Measurements from ENCODE around the gene EPHB2. TPM values are rescaled to one million over a fixed set of nuclear protein-coding genes. Genes with fewer than 3 reads are reported as not detected.
A peak's percentile ranks its signal among the peaks of the same experiment; 100 is the strongest.

EPHB2 gene
- total RNA-seq, 1 donor from 2014 or later: 130 TPM

- peaks cover 3% of the 10 kb centered on the region for H3K36me3 Mint-ChIP-seq
- no peak overlapping the region for H3K4me3 Mint-ChIP-seq
- DNase-seq (ENCODE audit: low spot score in 2 of 2, unreplicated experiment in 2 of 2): no peak
- no peak overlapping the region for H3K27ac Mint-ChIP-seq
- TF ChIP-seq CTCF (IDR thresholded peaks at IDR 0.05; ENCODE audit: unreplicated experiment): no peak
- no peaks in the 10 kb centered on the region for H3K9me3 Mint-ChIP-seq
- H3K4me1 Mint-ChIP-seq: peaks cover 22% of the 10 kb centered on the region
- H3K27me3 Mint-ChIP-seq (ENCODE audit: low read depth): no peaks in the 10 kb centered on the region
These were observed 105.6 kb downstream of the EPHB2 start for GRCh38 chr1:22816067-22816775.

DNA sequence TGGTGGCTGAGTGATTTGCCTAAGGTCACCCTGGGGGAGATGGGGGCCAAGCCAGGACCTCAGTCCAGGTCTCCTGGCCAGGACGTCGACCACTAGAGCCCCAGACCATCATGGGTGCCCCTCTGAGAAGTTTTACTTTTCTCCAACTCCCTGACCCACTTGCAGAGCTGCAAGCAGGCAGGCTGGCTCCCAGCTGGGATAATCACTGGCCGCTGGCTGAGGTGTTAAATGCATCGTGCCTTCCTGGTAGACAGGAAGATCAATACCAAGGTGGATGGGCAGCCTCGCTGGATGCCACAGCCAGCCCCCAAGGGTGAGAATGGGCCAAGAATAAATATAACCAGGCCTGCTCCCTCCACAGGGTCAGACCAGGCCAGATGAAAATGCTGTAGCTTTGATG is 106.2 kb downstream of the EPHB2 start:
- TF ChIP-seq CTCF (IDR thresholded peaks at IDR 0.05; ENCODE audit: unreplicated experiment): no peak
- Mint-ChIP-seq H3K36me3 (peaks cover 3% of the 10 kb centered on the region), H3K27me3 (ENCODE audit: low read depth) (no peaks in the 10 kb centered on the region), H3K4me1 (peaks cover 22% of the 10 kb centered on the region), H3K27ac (no peak overlapping the region), H3K9me3 (no peaks in the 10 kb centered on the region), H3K4me3 (no peak overlapping the region)
- DNase-seq (ENCODE audit: low spot score in 2 of 2, unreplicated experiment in 2 of 2): no peak

GRCh38 chr1:22817462-22817861 is 106.8 kb downstream of the EPHB2 start:
- Mint-ChIP-seq H3K9me3 (no peaks in the 10 kb centered on the region), H3K4me1 (peaks cover 22% of the 10 kb centered on the region), H3K4me3 (no peak overlapping the region), H3K27me3 (ENCODE audit: low read depth) (no peaks in the 10 kb centered on the region), H3K36me3 (no peaks in the 10 kb centered on the region), H3K27ac (peak overlapping the region; percentile 24)
- no peak for DNase-seq (ENCODE audit: low spot score in 2 of 2, unreplicated experiment in 2 of 2)
- no peak for TF ChIP-seq CTCF (IDR thresholded peaks at IDR 0.05; ENCODE audit: unreplicated experiment)

- Mint-ChIP-seq H3K4me3 (no peak overlapping the region), H3K27ac (no peak overlapping the region), H3K36me3 (no peaks in the 10 kb centered on the region), H3K9me3 (no peaks in the 10 kb centered on the region), H3K27me3 (ENCODE audit: low read depth) (no peaks in the 10 kb centered on the region), H3K4me1 (peaks cover 22% of the 10 kb centered on the region)
- DNase-seq (ENCODE audit: low spot score in 2 of 2, unreplicated experiment in 2 of 2): no peak
- no peak for TF ChIP-seq CTCF (IDR thresholded peaks at IDR 0.05; ENCODE audit: unreplicated experiment)
These were observed 107.6 kb downstream of the EPHB2 start for GRCh38 chr1:22818061-22818770.

DNA sequence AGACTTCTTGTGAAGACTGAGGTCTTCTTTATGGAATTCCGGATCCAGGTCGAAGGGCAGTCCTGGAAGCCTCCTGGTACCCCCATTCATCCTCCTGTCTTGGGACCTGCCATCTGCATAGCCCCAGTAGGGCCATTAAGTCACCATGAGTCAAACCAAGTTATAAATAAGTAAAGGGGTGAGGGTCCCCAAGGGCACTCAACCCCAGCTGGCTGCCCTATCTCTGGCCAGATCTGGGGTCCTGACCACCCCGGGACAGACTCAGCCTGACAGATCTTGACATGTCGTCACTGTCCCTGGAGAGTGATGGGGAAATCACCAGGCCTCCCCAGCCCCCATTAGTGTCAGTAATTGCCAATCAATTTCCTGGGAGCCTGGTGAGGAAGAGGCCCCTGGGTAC is 108.7 kb downstream of the EPHB2 start:
- no peaks in the 10 kb centered on the region for H3K27me3 Mint-ChIP-seq (ENCODE audit: low read depth)
- DNase-seq (ENCODE audit: low spot score in 2 of 2, unreplicated experiment in 2 of 2): no peak
- no peak for TF ChIP-seq CTCF (IDR thresholded peaks at IDR 0.05; ENCODE audit: unreplicated experiment)
- peaks cover 29% of the 10 kb centered on the region for H3K4me1 Mint-ChIP-seq
- H3K9me3 Mint-ChIP-seq: no peaks in the 10 kb centered on the region
- no peak overlapping the region for H3K4me3 Mint-ChIP-seq
- H3K27ac Mint-ChIP-seq: peak overlapping the region; percentile 63
- H3K36me3 Mint-ChIP-seq: no peaks in the 10 kb centered on the region
